Measurements from ENCODE around the gene SIK1. TPM values are rescaled to one million over a fixed set of nuclear protein-coding genes. Genes with fewer than 3 reads are reported as not detected.

Gene SIK1
- total and polyA plus RNA-seq, 2 experiments from 2014 or later = 0.31 to 1.1 TPM

- Histone ChIP-seq H2AFZ (no peak overlapping the region), H3K79me2 (replicated peaks; ENCODE audit: insufficient read depth) (no peaks in the 10 kb centered on the region), H3K36me3 (ENCODE audit: insufficient read depth) (no peaks in the 10 kb centered on the region), H3K4me3 (no peak overlapping the region), H3F3A (replicated peaks; ENCODE audit: low read depth) (no peaks in the 10 kb centered on the region), H3K27me3 (ENCODE audit: insufficient read depth) (no peaks in the 10 kb centered on the region), H3K27ac (ENCODE audit: low read depth) (no peak overlapping the region), H3K9me2 (ENCODE audit: insufficient read depth) (no peaks in the 10 kb centered on the region), H3K4me1 (ENCODE audit: insufficient read depth) (peaks cover 7% of the 10 kb centered on the region; the same call in 1 of the 2 replicates), H4K20me1 (replicated peaks; ENCODE audit: insufficient read depth) (no peaks in the 10 kb centered on the region), H3K4me2 (no peak overlapping the region)
- TF ChIP-seq CREB1 (CRISPR knock-in tag; IDR thresholded peaks at IDR 0.05; ENCODE audit: low read depth) (no peak), ZNF114 (CRISPR knock-in tag; IDR thresholded peaks at IDR 0.05) (no peak), NANOG (IDR thresholded peaks at IDR 0.05; ENCODE audit: borderline replicate concordance) (no peak), REST (IDR thresholded peaks at IDR 0.05; ENCODE audit: unreplicated experiment) (no peak), EZH2 (IDR thresholded peaks at IDR 0.05; ENCODE audit: low read depth, unreplicated experiment) (no peak), JUNB (IDR thresholded peaks at IDR 0.05; ENCODE audit: unreplicated experiment) (no peak), EZH2phosphoT487 (IDR thresholded peaks at IDR 0.05; ENCODE audit: unreplicated experiment) (no peak), ETS1 (IDR thresholded peaks at IDR 0.05) (no peak), ZNF331 (CRISPR knock-in tag; IDR thresholded peaks at IDR 0.05; ENCODE audit: low read depth) (no peak), STAT1 (IDR thresholded peaks at IDR 0.05; ENCODE audit: unreplicated experiment) (no peak), ZNF462 (CRISPR knock-in tag; IDR thresholded peaks at IDR 0.05) (no peak), POLR2AphosphoS5 (IDR thresholded peaks at IDR 0.05; ENCODE audit: low read depth) (no peak), CTCF (conservative IDR thresholded peaks at IDR 0.05; ENCODE audit: low read depth in 2 of 2) (no peak)
- ATAC-seq (no peak), DNase-seq (ENCODE audit: low spot score) (no peak)
- Mint-ChIP-seq H3K27ac (no peak overlapping the region), H3K4me3 (no peak overlapping the region), H3K27me3 (ENCODE audit: insufficient read depth, low read depth, poor library complexity) (peaks cover 9% of the 10 kb centered on the region), H3K4me1 (peaks cover 18% of the 10 kb centered on the region), H3K36me3 (ENCODE audit: low read depth) (no peaks in the 10 kb centered on the region), H3K9me3 (no peaks in the 10 kb centered on the region)
Measured at GRCh38 chr21:43374228-43374885, 52.6 kb downstream of the SIK1 start.
